ENCODE results near the gene KAZN.

The KAZN gene

DNA sequence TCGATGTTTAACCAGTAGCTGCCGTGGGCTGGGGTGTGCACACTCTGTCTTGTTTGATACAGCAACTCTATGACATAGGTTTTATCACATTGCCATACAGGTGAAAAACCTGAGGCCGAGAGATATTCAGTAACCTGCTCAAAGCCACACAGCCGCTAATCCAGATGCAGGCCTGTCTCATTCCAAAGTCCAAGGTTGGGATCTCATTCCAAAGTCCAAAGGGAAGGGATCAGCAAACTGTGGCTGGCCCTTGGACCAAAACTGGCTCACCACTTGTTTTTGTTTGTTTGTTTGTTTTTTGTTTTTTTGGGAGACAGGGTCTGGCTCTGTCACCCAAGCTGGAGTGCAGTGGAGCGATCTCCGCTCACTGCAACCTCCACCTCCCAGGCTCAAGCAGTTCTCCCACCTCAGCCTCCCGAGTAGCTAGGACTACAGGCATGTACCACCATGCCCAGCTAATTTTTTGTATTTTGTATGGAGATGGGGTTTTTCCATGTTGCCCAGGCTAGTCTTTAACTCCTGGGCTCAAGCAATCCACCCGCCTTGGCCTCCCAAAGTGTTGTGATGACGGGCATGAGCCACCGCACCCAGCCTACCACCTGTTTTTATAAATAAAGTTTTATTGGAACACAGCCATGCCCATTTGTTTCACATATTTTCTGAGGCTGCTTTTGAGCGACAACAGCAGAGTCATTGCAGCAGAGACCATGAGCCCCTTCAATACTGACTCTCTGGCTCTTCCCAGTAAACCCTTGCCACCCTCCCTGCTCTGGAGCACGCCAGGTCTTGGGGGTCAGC is 391.6 kb downstream of the KAZN start:
- Histone ChIP-seq H3K27me3 (replicated peaks; ENCODE audit: control insufficient read depth, insufficient read depth, low read length) (no peaks in the 10 kb centered on the region), H3K4me3 (replicated peaks; ENCODE audit: low read depth, low read length) (no peak overlapping the region), H3K36me3 (ENCODE audit: control insufficient read depth, insufficient read depth, low read length) (no peaks in the 10 kb centered on the region)
- TF ChIP-seq CTCF (IDR thresholded peaks at IDR 0.05; ENCODE audit: insufficient read depth, low read length, poor library complexity, severe bottlenecking), result no peak
- DNase-seq (ENCODE audit: extremely low read depth, insufficient read length), result no peak

GRCh38 chr1:14993414-14993813 is 394.9 kb downstream of the KAZN start:
- H3K4me3 ChIP-seq (replicated peaks; ENCODE audit: low read depth, low read length), result no peak overlapping the region
- no peak for DNase-seq (ENCODE audit: extremely low read depth, insufficient read length)
- no peaks in the 10 kb centered on the region for H3K36me3 ChIP-seq (ENCODE audit: control insufficient read depth, insufficient read depth, low read length)
- no peak for TF ChIP-seq CTCF (IDR thresholded peaks at IDR 0.05; ENCODE audit: insufficient read depth, low read length, poor library complexity, severe bottlenecking)
- no peaks in the 10 kb centered on the region for H3K27me3 ChIP-seq (replicated peaks; ENCODE audit: control insufficient read depth, insufficient read depth, low read length)

GRCh38 chr1:14994148-14994547 is 395.7 kb downstream of the KAZN start:
- H3K36me3 ChIP-seq (ENCODE audit: control insufficient read depth, insufficient read depth, low read length), result no peaks in the 10 kb centered on the region
- TF ChIP-seq CTCF (IDR thresholded peaks at IDR 0.05; ENCODE audit: insufficient read depth, low read length, poor library complexity, severe bottlenecking), result no peak
- no peak for DNase-seq (ENCODE audit: extremely low read depth, insufficient read length)
- H3K27me3 ChIP-seq (replicated peaks; ENCODE audit: control insufficient read depth, insufficient read depth, low read length), result no peaks in the 10 kb centered on the region; the same call in none of the 2 replicates
- no peak overlapping the region for H3K4me3 ChIP-seq (replicated peaks; ENCODE audit: low read depth, low read length)

DNA sequence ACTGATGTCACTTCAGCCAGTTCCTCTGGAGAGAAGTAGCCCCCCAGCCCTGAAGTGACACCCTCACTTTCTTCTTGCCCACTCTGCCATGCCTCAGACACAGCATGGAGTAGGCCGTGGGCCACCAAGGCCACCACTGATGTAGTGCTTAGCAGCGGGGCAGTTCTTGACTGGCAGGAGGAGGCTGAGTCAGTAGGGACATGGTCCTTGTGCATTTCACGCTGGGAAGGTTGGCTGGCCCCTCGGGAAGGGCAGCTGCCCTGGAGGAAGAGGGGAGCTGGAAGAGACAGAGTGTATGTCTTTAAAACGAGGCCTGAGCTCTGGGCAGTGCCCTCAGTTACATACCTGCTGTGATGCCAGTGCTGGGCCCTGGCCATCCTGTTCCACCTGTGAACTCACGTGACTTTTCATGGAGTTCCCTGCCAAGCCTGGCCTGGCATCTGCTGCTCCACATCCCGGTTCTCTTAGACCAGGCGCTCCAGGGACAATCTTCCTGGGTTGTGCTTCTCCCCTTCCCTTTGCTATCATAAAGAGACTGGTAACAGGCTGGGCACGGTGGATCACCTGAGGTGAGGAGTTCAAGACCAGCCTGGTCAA is 396.5 kb downstream of the KAZN start:
- no peak for DNase-seq (ENCODE audit: extremely low read depth, insufficient read length)
- Histone ChIP-seq H3K36me3 (ENCODE audit: control insufficient read depth, insufficient read depth, low read length) (no peaks in the 10 kb centered on the region), H3K4me3 (replicated peaks; ENCODE audit: low read depth, low read length) (no peak overlapping the region), H3K27me3 (replicated peaks; ENCODE audit: control insufficient read depth, insufficient read depth, low read length) (no peaks in the 10 kb centered on the region; the same call in none of the 2 replicates)
- no peak for TF ChIP-seq CTCF (IDR thresholded peaks at IDR 0.05; ENCODE audit: insufficient read depth, low read length, poor library complexity, severe bottlenecking)

GRCh38 chr1:14996133-14997050 is 397.9 kb downstream of the KAZN start:
- DNase-seq (ENCODE audit: extremely low read depth, insufficient read length), result no peak
- TF ChIP-seq CTCF (IDR thresholded peaks at IDR 0.05; ENCODE audit: insufficient read depth, low read length, poor library complexity, severe bottlenecking), result no peak
- no peaks in the 10 kb centered on the region; the same call in none of the 2 replicates for H3K27me3 ChIP-seq (replicated peaks; ENCODE audit: control insufficient read depth, insufficient read depth, low read length)
- no peak overlapping the region for H3K4me3 ChIP-seq (replicated peaks; ENCODE audit: low read depth, low read length)
- H3K36me3 ChIP-seq (ENCODE audit: control insufficient read depth, insufficient read depth, low read length), result no peaks in the 10 kb centered on the region
